HEK293 (cell line): ENCODE measurements around the gene TESK1.

Source experiments
- CTCF ChIA-PET: fragments of 350-600 bp; formaldehyde crosslinking; extraction: SDS; loops from one replicate; lab custom pipeline; 2021; ENCODE audit warnings: antibody characterized with exemption; lab: Yijun Ruan, JAX
- POLR2A ChIA-PET: fragments of 300-600 bp; formaldehyde crosslinking; extraction: SDS; loops from one replicate; lab custom pipeline; 2020; ENCODE audit warnings: antibody characterized with exemption, inconsistent platforms; lab: Yijun Ruan, JAX
- H3K27ac ChIP-seq: fragments of 200-500 bp; sonication (Bioruptor generic); 2 replicates; pipeline ENCODE4 v1.5.1; 2014; ENCODE audit warnings: low read depth, low read length, control low read depth, inconsistent platforms; ENCODE audit errors: extremely low read depth
- H3K36me3 ChIP-seq, 2 experiments: fragments of 200-500 bp in 1 of 2; sonication (Bioruptor generic) in 1 of 2; 1 replicate in 1 of 2; 2 replicates in 1 of 2; pipeline ENCODE4 v1.5.1; 2014 to 2017; ENCODE audit warnings: inconsistent platforms in 2 of 2, low read length in 2 of 2; ENCODE audit not compliant: control insufficient read depth in 2 of 2, insufficient read depth in 1 of 2
- H3K4me1 ChIP-seq: fragments of 200-500 bp; sonication (Bioruptor generic); 2 replicates; pipeline ENCODE4 v1.5.1; 2014; ENCODE audit warnings: mild to moderate bottlenecking, low read length, inconsistent platforms; ENCODE audit not compliant: control insufficient read depth, insufficient read depth
- H3K4me3 ChIP-seq: 2 replicates; pipeline ENCODE4 v1.5.1; 2011; ENCODE audit warnings: low read depth, mild to moderate bottlenecking, control low read depth, low read length, moderate library complexity
- H3K9me3 ChIP-seq: fragments of 200-500 bp; sonication (Bioruptor generic); 2 replicates; pipeline ENCODE4 v1.5.1; 2014; ENCODE audit warnings: low read depth, low read length, inconsistent platforms; ENCODE audit not compliant: control insufficient read depth, insufficient read depth
- BCL11A ChIP-seq: fragments of 450-650 bp; formaldehyde crosslinking; IDR thresholded peaks from 2 replicates; pipeline ENCODE4 v1.5.1; 2016; ENCODE audit warnings: low read depth, missing biosample characterization, missing genetic modification characterization
- BCL11B ChIP-seq: fragments of 450-650 bp; formaldehyde crosslinking; IDR thresholded peaks from 2 replicates; pipeline ENCODE4 v1.5.1; 2016; ENCODE audit warnings: low read depth, missing biosample characterization, missing genetic modification characterization
- GFI1B ChIP-seq: fragments of 450-650 bp; formaldehyde crosslinking; IDR thresholded peaks from 2 replicates; pipeline ENCODE4 v1.5.1; 2016; ENCODE audit warnings: missing biosample characterization, missing genetic modification characterization
- GLIS1 ChIP-seq: fragments of 450-650 bp; formaldehyde crosslinking; IDR thresholded peaks from 2 replicates; pipeline ENCODE4 v1.5.1; 2016; ENCODE audit warnings: missing biosample characterization, missing genetic modification characterization
- REPIN1 ChIP-seq: fragments of 450-650 bp; formaldehyde crosslinking; IDR thresholded peaks from 2 replicates; pipeline ENCODE4 v1.5.1; 2017; ENCODE audit warnings: missing biosample characterization, missing genetic modification characterization, low read depth
- ZBTB26 ChIP-seq: fragments of 450-650 bp; formaldehyde crosslinking; optimal IDR thresholded peaks from 2 replicates; pipeline ENCODE3; 2016; ENCODE audit warnings: missing biosample characterization, mild to moderate bottlenecking, missing genetic modification characterization
- ZFP69B ChIP-seq: fragments of 450-650 bp; formaldehyde crosslinking; IDR thresholded peaks from 2 replicates; pipeline ENCODE4 v1.5.1; 2016; ENCODE audit warnings: missing biosample characterization, missing genetic modification characterization
- ZNF114 ChIP-seq: fragments of 450-650 bp; formaldehyde crosslinking; IDR thresholded peaks from 2 replicates; pipeline ENCODE4 v1.5.0; 2017; ENCODE audit warnings: missing biosample characterization, missing genetic modification characterization
- ZNF248 ChIP-seq: fragments of 450-650 bp; formaldehyde crosslinking; IDR thresholded peaks from 2 replicates; pipeline ENCODE4 v1.5.1; 2017; ENCODE audit warnings: missing biosample characterization, missing genetic modification characterization
- ZNF354C ChIP-seq: fragments of 450-650 bp; formaldehyde crosslinking; IDR thresholded peaks from 2 replicates; pipeline ENCODE4 v1.5.1; 2016; ENCODE audit warnings: missing biosample characterization, missing genetic modification characterization, low read depth, borderline replicate concordance
- ZNF362 ChIP-seq: fragments of 450-650 bp; formaldehyde crosslinking; IDR thresholded peaks from 2 replicates; pipeline ENCODE4 v1.5.1; 2016; ENCODE audit warnings: missing biosample characterization, missing genetic modification characterization
- ZNF423 ChIP-seq: fragments of 450-650 bp; formaldehyde crosslinking; IDR thresholded peaks from 2 replicates; pipeline ENCODE4 v1.5.1; 2016; ENCODE audit warnings: missing biosample characterization, missing genetic modification characterization
- ZNF501 ChIP-seq: fragments of 450-650 bp; formaldehyde crosslinking; IDR thresholded peaks from 2 replicates; pipeline ENCODE4 v1.5.1; 2016; ENCODE audit warnings: missing biosample characterization, missing genetic modification characterization
- ZNF510 ChIP-seq: fragments of 450-650 bp; formaldehyde crosslinking; IDR thresholded peaks from 2 replicates; pipeline ENCODE4 v1.5.1; 2018; ENCODE audit warnings: mild to moderate bottlenecking, missing genetic modification characterization, missing biosample characterization; ENCODE audit not compliant: insufficient replicate concordance
- ZNF544 ChIP-seq: fragments of 450-650 bp; formaldehyde crosslinking; IDR thresholded peaks from 2 replicates; pipeline ENCODE4 v1.5.0; 2017; ENCODE audit warnings: missing biosample characterization, missing genetic modification characterization
- ZNF555 ChIP-seq: fragments of 450-650 bp; formaldehyde crosslinking; conservative IDR thresholded peaks from 2 replicates; pipeline ENCODE4 v1.5.1; 2017; ENCODE audit warnings: missing biosample characterization, mild to moderate bottlenecking, missing genetic modification characterization, inconsistent platforms
- ZNF600 ChIP-seq: fragments of 450-650 bp; formaldehyde crosslinking; IDR thresholded peaks from 2 replicates; pipeline ENCODE4 v1.5.1; 2016; ENCODE audit warnings: missing biosample characterization, missing genetic modification characterization
- ZNF670 ChIP-seq: fragments of 450-650 bp; formaldehyde crosslinking; IDR thresholded peaks from 2 replicates; pipeline ENCODE4 v1.5.1; 2016; ENCODE audit warnings: missing biosample characterization, missing genetic modification characterization, low read depth
- ZNF791 ChIP-seq: fragments of 450-650 bp; formaldehyde crosslinking; IDR thresholded peaks from 2 replicates; pipeline ENCODE4 v1.5.1; 2016; ENCODE audit warnings: missing biosample characterization, missing genetic modification characterization
- ZSCAN4 ChIP-seq: fragments of 450-650 bp; formaldehyde crosslinking; IDR thresholded peaks from 2 replicates; pipeline ENCODE4 v1.5.1; 2017; ENCODE audit warnings: missing biosample characterization, missing genetic modification characterization
- TF ChIP-seq, protein P1 (sequence below): fragments of 450-650 bp; formaldehyde crosslinking; IDR thresholded peaks from 2 replicates; pipeline ENCODE4 v1.5.1; 2017; ENCODE audit warnings: missing biosample characterization, missing genetic modification characterization
- TF ChIP-seq, protein P2 (sequence below): fragments of 450-650 bp; IDR thresholded peaks from 2 replicates; pipeline ENCODE4 v1.5.1; 2018; ENCODE audit warnings: missing biosample characterization, missing genetic modification characterization

The TESK1 gene

DNA sequence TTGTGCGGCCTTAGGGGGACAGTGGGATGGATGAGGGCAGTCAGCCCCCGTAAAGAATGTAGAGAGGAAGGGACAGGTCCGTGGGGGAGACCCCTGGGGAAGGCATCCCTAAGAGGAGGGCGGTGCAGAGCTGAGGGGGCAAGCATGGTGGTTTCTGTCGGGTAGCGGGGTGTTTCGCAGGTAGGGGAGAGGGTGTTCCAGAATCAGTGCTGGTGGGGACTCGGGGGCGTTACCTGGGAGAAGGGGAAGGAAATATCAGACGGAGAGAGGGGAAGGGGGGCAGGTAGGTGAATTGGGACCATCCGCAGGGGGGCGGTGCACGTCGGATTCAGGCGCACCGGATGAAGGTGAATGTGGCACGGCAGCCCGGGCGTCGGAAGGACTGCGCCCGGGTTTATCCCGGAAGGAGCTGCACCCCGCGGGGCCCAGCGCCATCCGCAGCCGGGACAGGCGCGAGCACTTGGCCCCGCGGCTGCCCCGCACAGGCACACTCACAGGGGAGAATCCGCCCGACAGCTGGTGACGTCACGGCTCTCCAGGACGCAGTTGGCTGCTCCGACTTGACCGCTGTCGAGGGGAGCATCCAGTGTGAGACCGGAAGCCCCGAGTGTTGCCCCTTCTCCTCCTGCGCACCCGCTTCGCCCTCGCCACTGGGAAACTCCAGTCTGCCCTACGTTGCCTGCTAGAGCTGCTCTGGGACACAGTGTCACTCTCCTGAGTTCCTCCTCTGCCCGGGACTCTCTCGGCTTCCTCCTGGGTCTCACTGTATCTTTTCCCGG lies 11.8 kb downstream of the TESK1 start:
- H3K4me3 ChIP-seq = no peak overlapping the region
- ChIA-PET POLR2A (no interaction called here), CTCF (interaction anchor here (0.6 to 1.2 kb wide), 6 partner anchors 10 to 79 kb away, joined by 3 to 5 read pairs (median 3); no protein-coding TSS in a partner anchor)

DNA sequence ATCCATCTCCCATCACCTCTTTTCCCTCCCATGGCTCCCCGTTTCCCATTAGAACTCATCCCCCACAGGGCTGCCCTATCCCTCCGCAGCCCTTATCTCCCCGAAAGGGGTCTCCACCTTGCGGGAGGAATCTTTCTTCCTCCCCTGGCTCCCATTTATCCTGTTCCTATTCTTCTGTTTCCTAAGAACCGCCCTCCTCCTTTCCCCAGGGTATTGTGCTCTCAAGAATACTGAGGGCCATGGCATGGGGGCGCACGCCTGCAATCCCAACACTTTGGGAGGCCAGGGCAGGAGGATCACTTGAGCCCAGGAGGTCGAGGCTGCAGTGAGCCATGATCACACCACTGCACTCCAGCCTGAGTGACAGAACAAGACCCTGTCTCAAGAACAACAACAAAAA lies 12.5 kb downstream of the TESK1 start:
- TF ChIP-seq ZNF501 (tag by site-specific recombination) (no peak), ZFP69B (tag by site-specific recombination) (no peak), ZNF544 (no peak), ZNF114 (no peak), BCL11B (no peak), GLIS1 (tag by site-specific recombination) (no peak), ZNF600 (tag by site-specific recombination) (no peak)
- TF ChIP-seq, protein P1, sequence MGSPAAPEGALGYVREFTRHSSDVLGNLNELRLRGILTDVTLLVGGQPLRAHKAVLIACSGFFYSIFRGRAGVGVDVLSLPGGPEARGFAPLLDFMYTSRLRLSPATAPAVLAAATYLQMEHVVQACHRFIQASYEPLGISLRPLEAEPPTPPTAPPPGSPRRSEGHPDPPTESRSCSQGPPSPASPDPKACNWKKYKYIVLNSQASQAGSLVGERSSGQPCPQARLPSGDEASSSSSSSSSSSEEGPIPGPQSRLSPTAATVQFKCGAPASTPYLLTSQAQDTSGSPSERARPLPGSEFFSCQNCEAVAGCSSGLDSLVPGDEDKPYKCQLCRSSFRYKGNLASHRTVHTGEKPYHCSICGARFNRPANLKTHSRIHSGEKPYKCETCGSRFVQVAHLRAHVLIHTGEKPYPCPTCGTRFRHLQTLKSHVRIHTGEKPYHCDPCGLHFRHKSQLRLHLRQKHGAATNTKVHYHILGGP = no peak
- TF ChIP-seq, all 188 proteins: peak for 0
- Histone ChIP-seq H3K9me3 (no peaks in the 10 kb centered on the region), H3K27ac (no peak overlapping the region), H3K4me1 (no peaks in the 10 kb centered on the region), H3K36me3 (no peaks in the 10 kb centered on the region), H3K4me3 (no peak overlapping the region)
- ChIA-PET POLR2A (no interaction called here), CTCF (interaction anchor here (0.6 to 0.7 kb wide), 2 partner anchors 11 to 12 kb away, joined by 3 read pairs; no protein-coding TSS in a partner anchor)

More for the DNA sequence above, 11.8 kb downstream of the TESK1 start:
- H3K36me3 ChIP-seq = no peaks in the 10 kb centered on the region
- no peak overlapping the region for H3K27ac ChIP-seq
- no peaks in the 10 kb centered on the region for H3K4me1 ChIP-seq
- H3K9me3 ChIP-seq = no peaks in the 10 kb centered on the region
- TF ChIP-seq ZNF510 (tag by site-specific recombination) (no peak), BCL11A (tag by site-specific recombination) (no peak), ZNF670 (tag by site-specific recombination) (no peak), BCL11B (no peak), GFI1B (no peak), ZBTB26 (no peak)

- POLR2A ChIA-PET = no interaction called here
- H3K36me3 ChIP-seq = no peaks in the 10 kb centered on the region
- CTCF ChIA-PET = no interaction called here
- H3K9me3 ChIP-seq = no peaks in the 10 kb centered on the region
- H3K4me3 ChIP-seq = no peak within 1 kb of the TSS
- H3K4me1 ChIP-seq = no peaks in the 10 kb centered on the region
- TF ChIP-seq ZSCAN4 (tag by site-specific recombination) = no peak
- TF ChIP-seq ZNF791 (tag by site-specific recombination) = no peak
- no peak for TF ChIP-seq ZNF423 (tag by site-specific recombination)
- no peak for TF ChIP-seq REPIN1
- no peak for TF ChIP-seq ZNF555 (tag by site-specific recombination)
- TF ChIP-seq ZNF248 = no peak
- TF ChIP-seq, protein P2, sequence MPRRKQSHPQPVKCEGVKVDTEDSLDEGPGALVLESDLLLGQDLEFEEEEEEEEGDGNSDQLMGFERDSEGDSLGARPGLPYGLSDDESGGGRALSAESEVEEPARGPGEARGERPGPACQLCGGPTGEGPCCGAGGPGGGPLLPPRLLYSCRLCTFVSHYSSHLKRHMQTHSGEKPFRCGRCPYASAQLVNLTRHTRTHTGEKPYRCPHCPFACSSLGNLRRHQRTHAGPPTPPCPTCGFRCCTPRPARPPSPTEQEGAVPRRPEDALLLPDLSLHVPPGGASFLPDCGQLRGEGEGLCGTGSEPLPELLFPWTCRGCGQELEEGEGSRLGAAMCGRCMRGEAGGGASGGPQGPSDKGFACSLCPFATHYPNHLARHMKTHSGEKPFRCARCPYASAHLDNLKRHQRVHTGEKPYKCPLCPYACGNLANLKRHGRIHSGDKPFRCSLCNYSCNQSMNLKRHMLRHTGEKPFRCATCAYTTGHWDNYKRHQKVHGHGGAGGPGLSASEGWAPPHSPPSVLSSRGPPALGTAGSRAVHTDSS (tag by site-specific recombination) = no peak
- TF ChIP-seq ZNF362 (tag by site-specific recombination) = no peak
- no peak for TF ChIP-seq ZNF354C
- no peak within 1 kb of the TSS for H3K27ac ChIP-seq
These were observed 13.3 kb downstream of the TESK1 start, which contains the start of gene CD72 for GRCh38 chr9:35618325-35618727. TSS of gene CD72 (minus strand) at chr9:35618413. CDS start at chr9:35618303, 110 bp downstream.
